ENCODE measurements around the gene TEAD2. TPM values are rescaled to one million over a fixed set of nuclear protein-coding genes. Genes with fewer than 3 reads are reported as not detected.
"Not testable (repeated sequence)": the region's sequence is repeated elsewhere in the genome, so short reads cannot be mapped to it uniquely, and the experiment has no call there.

Gene TEAD2
- total RNA-seq, 1 donor from 2014 or later, result 31.3 TPM

DNA sequence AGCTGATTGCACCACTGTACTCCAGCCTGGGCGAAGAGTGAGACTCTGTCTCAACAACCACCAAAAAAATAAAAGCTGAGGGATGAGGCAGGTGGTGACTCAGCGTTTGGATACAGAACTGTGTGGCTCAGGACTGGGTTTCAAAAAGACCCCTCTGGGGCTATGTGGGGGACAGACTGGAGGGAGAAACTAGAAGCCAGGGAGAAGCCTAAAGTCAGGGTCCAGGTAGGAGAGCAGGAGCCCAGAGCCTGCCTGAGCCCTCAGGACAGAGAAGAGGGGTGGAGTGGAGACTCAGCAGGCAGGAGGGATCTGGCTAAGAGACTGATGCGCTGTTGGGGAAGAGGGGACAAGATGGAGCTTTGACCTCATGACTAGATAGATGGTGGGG lies 28.8 kb downstream of the TEAD2 start:
- Histone ChIP-seq H3K4me3 (ENCODE audit: low read length in 3 of 3) (no peak overlapping the region), H3K36me3 (ENCODE audit: control insufficient read depth in 3 of 3, insufficient read depth in 3 of 3, low read length in 3 of 3) (no peaks in the 10 kb centered on the region), H3K4me1 (ENCODE audit: control insufficient read depth in 3 of 3, insufficient read depth in 3 of 3, low read length in 3 of 3) (peaks cover under 1 to 2% (median 2%) of the 10 kb centered on the region in 3 donors), H3K9ac (ENCODE audit: low read depth in 1 of 3, low read length in 3 of 3) (no peak overlapping the region), H3K9me3 (ENCODE audit: control insufficient read depth in 3 of 3, low read length in 3 of 3) (no peaks in the 10 kb centered on the region), H3K27me3 (ENCODE audit: control insufficient read depth in 3 of 3, insufficient read depth in 3 of 3, low read length in 3 of 3) (peaks cover 0 to 5% (median 2%) of the 10 kb centered on the region in 3 donors), H3K27ac (ENCODE audit: low read depth, low read length) (no peak overlapping the region)

DNA sequence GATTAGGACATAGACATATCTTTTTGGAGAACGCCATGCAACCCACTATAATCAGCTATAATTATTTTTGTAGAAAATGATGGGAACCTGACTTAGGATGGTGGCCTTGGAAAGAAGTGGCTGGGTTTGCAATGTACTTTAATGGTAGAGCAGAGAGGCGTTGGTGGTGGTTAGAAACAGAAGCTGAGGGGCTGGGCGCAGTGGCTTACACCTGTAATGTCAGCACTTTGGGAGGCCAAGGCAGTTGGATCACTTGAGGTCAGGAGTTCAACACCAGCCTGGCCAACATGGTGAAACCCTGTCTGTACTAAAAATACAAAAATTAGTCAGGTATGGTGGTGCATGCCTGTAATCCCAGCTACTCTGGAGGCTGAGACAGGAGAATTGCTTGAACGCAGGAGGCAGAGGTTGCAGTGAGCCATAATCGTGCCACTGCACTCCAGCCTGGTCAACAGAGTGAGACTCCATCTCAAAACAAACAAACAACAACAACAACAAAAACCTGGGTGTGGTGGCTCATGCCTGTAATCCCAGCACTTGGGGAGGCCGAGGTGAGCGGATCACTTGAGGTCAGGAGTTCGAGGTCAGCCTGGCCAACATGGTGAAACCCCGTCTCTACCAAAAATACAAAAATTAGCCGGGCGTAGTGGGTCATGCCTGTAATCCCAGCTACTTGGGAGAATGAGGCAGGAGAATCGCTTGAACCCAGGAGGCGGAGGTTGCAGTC lies 29.4 kb downstream of the TEAD2 start:
- H3K9ac ChIP-seq (ENCODE audit: low read depth in 1 of 3, low read length in 3 of 3); H3K36me3 ChIP-seq (ENCODE audit: control insufficient read depth in 3 of 3, insufficient read depth in 3 of 3, low read length in 3 of 3); H3K4me3 ChIP-seq (ENCODE audit: low read length in 3 of 3); H3K4me1 ChIP-seq (ENCODE audit: control insufficient read depth in 3 of 3, insufficient read depth in 3 of 3, low read length in 3 of 3); H3K27ac ChIP-seq (ENCODE audit: low read depth, low read length); H3K9me3 ChIP-seq (ENCODE audit: control insufficient read depth in 3 of 3, low read length in 3 of 3); H3K27me3 ChIP-seq (ENCODE audit: control insufficient read depth in 3 of 3, insufficient read depth in 3 of 3, low read length in 3 of 3): not testable (repeated sequence)

DNA sequence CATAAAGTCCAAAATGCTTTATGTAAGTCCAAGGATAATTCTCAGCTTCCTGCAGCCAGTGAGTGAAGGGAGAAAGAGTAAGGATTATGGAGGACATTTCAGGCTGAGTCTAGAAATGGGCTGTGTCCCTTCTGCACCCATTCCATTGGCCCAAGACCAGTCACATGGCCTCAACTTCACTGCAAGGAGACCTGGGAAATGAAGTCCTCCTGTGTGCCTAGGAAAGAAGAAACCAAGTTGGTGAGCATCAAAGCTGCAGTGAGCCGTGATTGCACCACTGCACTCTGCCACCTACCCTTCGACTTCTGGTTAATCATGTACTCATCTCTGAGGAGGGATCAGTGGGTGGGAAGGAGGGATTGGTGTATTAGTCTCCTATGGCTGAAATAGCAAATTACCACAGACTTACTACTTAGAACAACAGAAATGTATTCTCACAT lies 30.6 kb downstream of the TEAD2 start:
- H3K27me3 ChIP-seq (ENCODE audit: control insufficient read depth in 3 of 3, insufficient read depth in 3 of 3, low read length in 3 of 3), result peaks cover 0 to under 1% (median 0%) of the 10 kb centered on the region in 3 donors
- no peaks in the 10 kb centered on the region for H3K36me3 ChIP-seq (ENCODE audit: control insufficient read depth in 3 of 3, insufficient read depth in 3 of 3, low read length in 3 of 3)
- H3K4me1 ChIP-seq (ENCODE audit: control insufficient read depth in 3 of 3, insufficient read depth in 3 of 3, low read length in 3 of 3), result no peaks in the 10 kb centered on the region
- no peak overlapping the region for H3K9ac ChIP-seq (ENCODE audit: low read depth in 1 of 3, low read length in 3 of 3)
- H3K9me3 ChIP-seq (ENCODE audit: control insufficient read depth in 3 of 3, low read length in 3 of 3), result no peaks in the 10 kb centered on the region
- no peak overlapping the region for H3K27ac ChIP-seq (ENCODE audit: low read depth, low read length)
- no peak overlapping the region for H3K4me3 ChIP-seq (ENCODE audit: low read length in 3 of 3)

DNA sequence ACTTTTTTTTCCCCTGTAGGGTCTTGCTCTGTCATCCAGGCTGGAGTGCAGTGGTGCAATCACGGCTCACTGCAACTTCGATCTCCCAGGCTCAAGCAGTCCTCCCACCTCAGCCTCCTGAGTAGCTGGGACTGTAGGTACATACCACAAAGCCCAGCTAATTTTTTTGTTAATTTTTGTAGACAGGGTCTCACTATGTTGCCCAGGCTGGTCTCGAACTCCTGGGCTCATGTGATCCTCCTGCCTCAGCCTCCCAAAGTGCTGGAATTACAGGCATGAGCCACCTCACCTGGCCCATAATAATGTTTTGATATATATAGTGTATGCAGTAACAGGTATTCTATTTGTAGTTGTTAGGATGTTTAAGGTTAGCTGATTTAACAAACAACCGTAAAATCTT lies 31.0 kb downstream of the TEAD2 start:
- H3K4me1 ChIP-seq (ENCODE audit: control insufficient read depth in 3 of 3, insufficient read depth in 3 of 3, low read length in 3 of 3); H3K27ac ChIP-seq (ENCODE audit: low read depth, low read length); H3K9ac ChIP-seq (ENCODE audit: low read depth in 1 of 3, low read length in 3 of 3); H3K36me3 ChIP-seq (ENCODE audit: control insufficient read depth in 3 of 3, insufficient read depth in 3 of 3, low read length in 3 of 3); H3K4me3 ChIP-seq (ENCODE audit: low read length in 3 of 3); H3K27me3 ChIP-seq (ENCODE audit: control insufficient read depth in 3 of 3, insufficient read depth in 3 of 3, low read length in 3 of 3); H3K9me3 ChIP-seq (ENCODE audit: control insufficient read depth in 3 of 3, low read length in 3 of 3): not testable (repeated sequence)

DNA sequence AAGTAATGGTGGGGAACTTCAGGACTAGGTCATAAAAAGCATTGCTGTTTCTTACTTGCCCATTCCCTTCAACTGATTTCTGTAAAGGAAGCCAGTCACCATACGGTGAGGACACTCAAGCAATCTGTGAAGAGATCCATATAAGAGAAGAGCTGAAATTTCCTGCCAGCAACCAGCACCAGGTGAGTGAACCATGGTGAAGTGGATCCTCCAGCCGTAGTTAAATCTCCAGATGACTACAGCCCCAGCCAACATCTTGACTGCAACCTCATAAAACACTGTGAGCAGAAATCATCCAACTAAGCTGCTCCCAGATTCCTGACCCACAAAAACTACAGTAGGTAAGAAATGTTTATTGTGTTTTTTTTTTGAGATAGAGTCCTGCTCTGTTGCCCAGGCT lies 33.5 kb downstream of the TEAD2 start:
- Histone ChIP-seq H3K4me1 (ENCODE audit: control insufficient read depth in 3 of 3, insufficient read depth in 3 of 3, low read length in 3 of 3) (no peaks in the 10 kb centered on the region), H3K27me3 (ENCODE audit: control insufficient read depth in 3 of 3, insufficient read depth in 3 of 3, low read length in 3 of 3) (no peaks in the 10 kb centered on the region), H3K9me3 (ENCODE audit: control insufficient read depth in 3 of 3, low read length in 3 of 3) (no peaks in the 10 kb centered on the region), H3K36me3 (ENCODE audit: control insufficient read depth in 3 of 3, insufficient read depth in 3 of 3, low read length in 3 of 3) (no peaks in the 10 kb centered on the region), H3K9ac (ENCODE audit: low read depth in 1 of 3, low read length in 3 of 3) (no peak overlapping the region), H3K4me3 (ENCODE audit: low read length in 3 of 3) (no peak overlapping the region), H3K27ac (ENCODE audit: low read depth, low read length) (no peak overlapping the region)

DNA sequence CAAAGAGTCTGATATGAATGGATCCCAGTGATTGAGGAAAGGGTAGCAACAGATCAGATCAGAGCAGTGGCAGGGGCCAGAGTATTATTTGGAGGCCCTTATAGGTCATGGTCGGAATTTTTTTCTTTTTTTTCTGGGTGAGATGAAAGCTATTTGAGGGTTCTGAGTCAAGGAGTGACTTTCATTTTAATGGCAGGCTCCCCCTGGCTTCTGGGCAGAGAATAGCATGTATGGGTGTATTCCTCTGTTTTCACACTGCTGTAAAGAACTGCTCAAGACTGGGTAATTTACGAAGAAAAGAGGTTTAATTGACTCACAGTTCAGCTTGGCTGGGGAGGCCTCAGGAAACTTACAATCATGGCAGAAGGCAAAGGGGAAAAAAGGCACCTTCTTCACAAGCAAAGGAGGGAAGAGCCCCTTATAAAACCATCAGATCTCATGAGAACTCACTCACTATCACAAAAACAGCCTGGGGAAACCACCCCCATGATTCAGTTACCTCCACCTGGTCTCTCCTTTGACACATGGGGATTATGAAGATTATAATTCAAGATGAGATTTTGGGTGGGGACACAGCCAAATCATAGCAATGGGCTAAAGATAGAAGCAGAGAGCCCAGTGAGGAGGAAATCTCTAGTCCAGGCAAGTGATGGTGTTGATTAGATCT lies 34.2 kb downstream of the TEAD2 start:
- H3K27me3 ChIP-seq (ENCODE audit: control insufficient read depth in 3 of 3, insufficient read depth in 3 of 3, low read length in 3 of 3), result no peaks in the 10 kb centered on the region
- H3K4me1 ChIP-seq (ENCODE audit: control insufficient read depth in 3 of 3, insufficient read depth in 3 of 3, low read length in 3 of 3), result no peaks in the 10 kb centered on the region
- H3K4me3 ChIP-seq (ENCODE audit: low read length in 3 of 3), result no peak overlapping the region
- no peak overlapping the region for H3K9ac ChIP-seq (ENCODE audit: low read depth in 1 of 3, low read length in 3 of 3)
- H3K36me3 ChIP-seq (ENCODE audit: control insufficient read depth in 3 of 3, insufficient read depth in 3 of 3, low read length in 3 of 3), result no peaks in the 10 kb centered on the region
- no peaks in the 10 kb centered on the region for H3K9me3 ChIP-seq (ENCODE audit: control insufficient read depth in 3 of 3, low read length in 3 of 3)
- no peak overlapping the region for H3K27ac ChIP-seq (ENCODE audit: low read depth, low read length)

DNA sequence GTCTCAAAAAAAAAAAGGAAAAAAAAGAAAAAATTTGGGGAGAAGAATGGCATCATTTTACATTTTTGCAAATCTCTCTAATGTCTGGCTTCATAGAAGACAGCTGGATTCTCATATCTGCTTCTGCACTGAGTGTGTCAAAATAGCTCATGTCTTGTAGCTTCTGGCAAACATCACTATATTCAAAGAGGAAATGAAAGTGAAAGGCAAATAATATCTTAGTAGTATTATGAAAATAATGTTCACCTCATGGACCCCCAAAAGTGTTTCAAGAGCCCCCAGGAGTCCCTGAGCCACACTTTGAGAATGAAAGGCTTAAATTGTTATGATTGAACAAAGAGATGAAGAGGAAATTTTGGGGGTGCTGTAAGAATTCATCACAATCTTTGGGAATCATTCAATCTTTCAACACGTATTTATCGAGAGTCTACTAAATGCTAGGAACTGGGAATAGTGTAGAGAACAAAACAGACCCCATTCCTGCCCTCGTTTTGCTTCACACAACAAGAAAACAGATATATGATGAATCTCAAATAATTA lies 36.0 kb downstream of the TEAD2 start:
- Histone ChIP-seq H3K27ac (ENCODE audit: low read depth, low read length) (no peak overlapping the region), H3K27me3 (ENCODE audit: control insufficient read depth in 3 of 3, insufficient read depth in 3 of 3, low read length in 3 of 3) (no peaks in the 10 kb centered on the region), H3K4me3 (ENCODE audit: low read length in 3 of 3) (no peak overlapping the region), H3K9ac (ENCODE audit: low read depth in 1 of 3, low read length in 3 of 3) (no peak overlapping the region), H3K9me3 (ENCODE audit: control insufficient read depth in 3 of 3, low read length in 3 of 3) (no peaks in the 10 kb centered on the region), H3K36me3 (ENCODE audit: control insufficient read depth in 3 of 3, insufficient read depth in 3 of 3, low read length in 3 of 3) (no peaks in the 10 kb centered on the region), H3K4me1 (ENCODE audit: control insufficient read depth in 3 of 3, insufficient read depth in 3 of 3, low read length in 3 of 3) (no peaks in the 10 kb centered on the region)

DNA sequence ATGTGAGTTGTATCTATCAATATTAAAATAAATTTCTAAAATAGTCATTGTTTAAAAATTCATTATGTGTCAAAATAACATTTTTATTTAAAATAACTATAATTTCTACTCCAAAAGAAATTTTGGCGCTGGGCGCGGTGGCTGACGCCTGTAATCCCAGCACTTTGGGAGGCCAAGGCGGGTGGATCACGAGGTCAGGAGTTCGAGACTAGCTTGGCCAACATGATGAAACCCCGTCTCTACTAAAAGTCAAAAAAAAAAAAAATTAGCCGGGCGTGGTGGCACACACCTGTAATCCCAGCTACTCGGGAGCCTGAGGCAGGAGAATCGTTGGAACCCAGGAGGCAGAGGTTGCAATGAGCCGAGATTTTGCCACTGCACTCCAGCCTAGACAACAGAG lies 36.5 kb downstream of the TEAD2 start:
- H3K9ac ChIP-seq (ENCODE audit: low read depth in 1 of 3, low read length in 3 of 3); H3K9me3 ChIP-seq (ENCODE audit: control insufficient read depth in 3 of 3, low read length in 3 of 3): not testable (repeated sequence)

DNA sequence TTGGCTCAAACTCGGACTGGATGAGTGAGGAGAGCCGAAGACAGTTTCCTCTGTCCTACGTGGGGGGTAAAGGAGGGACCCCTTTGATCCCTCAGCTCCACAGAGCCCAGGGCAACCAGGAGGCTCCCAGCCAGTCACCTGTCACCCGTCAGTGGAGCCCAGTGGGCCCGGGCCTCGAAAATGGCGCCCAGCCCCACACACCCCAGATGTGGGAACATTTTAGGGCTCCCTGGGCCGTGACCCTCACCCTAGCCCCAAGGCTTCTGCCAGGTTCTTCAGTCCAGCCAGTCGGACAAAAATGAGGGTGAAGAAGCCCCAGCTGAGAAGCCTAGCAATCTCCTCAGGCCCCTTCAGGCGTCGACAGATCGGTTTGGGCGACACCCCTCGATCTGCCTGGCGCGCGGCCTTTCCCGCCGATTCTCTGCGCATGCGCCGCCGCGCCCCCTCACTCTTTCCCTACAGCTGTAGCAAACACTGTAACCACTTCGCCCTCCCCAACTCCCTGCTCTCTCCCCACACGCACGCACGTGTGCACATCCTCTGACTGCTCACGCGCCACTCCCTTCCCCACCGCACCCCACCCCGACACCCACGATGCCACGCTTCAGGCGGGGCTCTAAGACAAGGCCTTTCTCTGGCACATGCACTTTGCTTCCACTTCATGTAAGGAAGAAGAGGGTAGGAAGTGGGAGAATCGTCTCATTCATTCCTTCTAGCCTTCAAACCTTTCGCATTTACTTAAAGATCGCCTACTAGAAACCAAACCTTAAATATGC lies 37.2 kb downstream of the TEAD2 start, which contains the start of gene SLC6A16:
TSS of gene SLC6A16 (minus strand) at position 391 of the 776 bp plus-strand sequence. CDS start 13,844 bp downstream, outside the sequence.
- H3K4me3 ChIP-seq (ENCODE audit: low read length in 3 of 3), result no peak within 1 kb of the TSS
- H3K9ac ChIP-seq (ENCODE audit: low read depth in 1 of 3, low read length in 3 of 3), result no peak within 1 kb of the TSS
- no peaks in the 10 kb centered on the region for H3K4me1 ChIP-seq (ENCODE audit: control insufficient read depth in 3 of 3, insufficient read depth in 3 of 3, low read length in 3 of 3)
- no peak within 1 kb of the TSS for H3K27ac ChIP-seq (ENCODE audit: low read depth, low read length)
- no peaks in the 10 kb centered on the region for H3K27me3 ChIP-seq (ENCODE audit: control insufficient read depth in 3 of 3, insufficient read depth in 3 of 3, low read length in 3 of 3)
- H3K36me3 ChIP-seq (ENCODE audit: control insufficient read depth in 3 of 3, insufficient read depth in 3 of 3, low read length in 3 of 3), result no peaks in the 10 kb centered on the region
- H3K9me3 ChIP-seq (ENCODE audit: control insufficient read depth in 3 of 3, low read length in 3 of 3), result no peaks in the 10 kb centered on the region

More for the DNA sequence above, 36.5 kb downstream of the TEAD2 start:
- not testable (repeated sequence) for H3K27ac ChIP-seq (ENCODE audit: low read depth, low read length); H3K4me1 ChIP-seq (ENCODE audit: control insufficient read depth in 3 of 3, insufficient read depth in 3 of 3, low read length in 3 of 3); H3K27me3 ChIP-seq (ENCODE audit: control insufficient read depth in 3 of 3, insufficient read depth in 3 of 3, low read length in 3 of 3); H3K4me3 ChIP-seq (ENCODE audit: low read length in 3 of 3); H3K36me3 ChIP-seq (ENCODE audit: control insufficient read depth in 3 of 3, insufficient read depth in 3 of 3, low read length in 3 of 3)
